ENCODE results near the gene CELF5.
"Not testable (repeated sequence)": the region's sequence is repeated elsewhere in the genome, so short reads cannot be mapped to it uniquely, and the experiment has no call there.

CELF5 gene

DNA sequence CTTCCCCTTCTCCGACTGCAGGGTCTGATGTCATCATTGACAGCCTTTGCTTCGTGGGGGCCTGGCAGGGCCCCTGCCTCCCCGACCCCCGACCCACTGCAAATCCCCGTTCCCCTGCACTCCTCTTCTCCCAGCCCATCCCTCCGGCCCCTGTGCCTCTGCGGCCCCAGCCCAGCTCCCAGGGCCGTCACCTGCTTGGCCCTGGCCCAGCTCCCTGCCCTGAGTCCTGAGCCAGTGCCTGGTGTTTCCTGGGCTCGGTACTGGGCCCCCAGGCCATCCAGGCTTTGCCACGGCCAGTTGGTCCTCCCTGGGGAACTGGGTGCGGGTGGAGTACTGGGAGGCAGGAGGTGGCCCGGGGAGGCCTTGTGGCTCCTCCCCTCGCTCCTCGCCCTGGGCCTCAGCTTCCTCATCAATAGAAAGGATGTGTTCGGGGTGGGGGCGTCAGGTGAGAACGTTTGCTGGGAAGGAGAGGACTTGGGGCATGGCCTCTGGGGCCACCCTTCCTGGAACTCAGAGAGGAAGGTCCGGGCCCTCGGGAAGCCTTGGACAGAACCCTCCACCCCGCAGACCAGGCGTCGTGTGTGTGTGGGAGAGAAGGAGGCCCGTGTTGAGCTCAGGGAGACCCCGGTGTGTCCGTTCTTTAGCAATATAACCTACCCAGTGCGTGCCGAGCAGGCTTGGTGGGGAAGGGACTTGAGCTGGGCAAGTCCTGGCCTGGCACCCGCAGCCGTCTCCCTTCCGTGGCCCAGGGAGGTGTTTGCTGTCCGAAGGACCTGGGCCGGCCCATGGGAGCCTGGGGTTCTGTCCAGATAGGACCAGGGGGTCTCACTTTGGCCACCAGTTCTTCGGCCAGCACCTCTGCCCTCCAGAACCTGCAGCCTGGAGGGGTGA is 15.9 kb upstream of the CELF5 start:
- no peak for DNase-seq

DNA sequence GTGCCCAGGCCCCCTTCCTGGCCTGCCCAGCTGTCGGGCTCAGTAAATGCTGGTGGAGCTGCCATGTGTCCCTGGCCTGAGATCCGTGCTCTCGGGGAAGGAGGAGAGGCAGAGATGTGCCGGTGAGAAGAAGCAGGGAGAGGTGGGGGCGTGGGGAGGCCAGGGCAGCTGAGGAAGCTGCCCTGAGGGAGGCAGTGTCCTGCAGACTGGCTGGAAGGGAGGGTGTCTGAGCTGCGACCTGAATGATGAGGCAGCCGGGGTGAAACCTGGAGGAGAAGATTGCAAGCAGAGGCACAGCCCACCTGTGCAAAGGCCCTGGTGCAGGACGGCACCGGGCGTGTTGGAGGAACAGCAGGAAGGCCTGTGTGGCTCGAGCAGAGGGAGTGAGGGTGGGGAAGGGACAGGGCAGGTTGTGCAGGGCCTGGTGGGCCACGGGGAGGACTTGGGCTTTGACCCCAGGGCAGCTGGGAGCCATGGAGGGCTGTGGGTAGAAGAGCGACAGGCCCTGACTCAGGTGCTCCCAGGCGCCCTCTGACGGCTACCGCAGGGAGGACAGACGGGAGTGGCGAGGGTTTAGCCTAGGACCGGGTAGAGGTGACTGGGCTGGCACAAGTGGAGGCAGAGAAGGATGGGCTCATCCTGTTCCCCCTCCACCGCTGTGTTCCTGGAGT is 14.0 kb upstream of the CELF5 start:
- DNase-seq = peak; percentile 85 to 86

DNA sequence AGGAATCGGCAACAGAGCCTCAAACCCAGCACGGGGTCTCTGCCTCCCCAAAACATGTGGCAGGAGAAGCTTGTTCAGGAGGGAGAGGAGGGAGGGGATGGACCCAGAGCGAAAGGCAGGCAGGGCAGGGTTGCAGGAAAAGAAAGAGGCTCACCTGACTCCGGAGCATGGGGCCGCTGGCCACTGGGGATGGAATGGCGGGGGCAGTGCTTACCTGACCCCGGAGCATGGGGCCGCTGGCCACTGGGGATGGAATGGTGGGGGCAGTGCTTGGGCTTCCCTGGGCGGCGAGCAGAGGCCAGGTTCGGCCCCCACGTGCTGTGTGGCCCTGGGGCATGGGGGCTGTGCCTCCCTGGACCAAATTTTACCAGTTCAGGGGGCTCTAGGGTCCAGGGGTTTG is 13.3 kb upstream of the CELF5 start:
- DNase-seq = no peak

DNA sequence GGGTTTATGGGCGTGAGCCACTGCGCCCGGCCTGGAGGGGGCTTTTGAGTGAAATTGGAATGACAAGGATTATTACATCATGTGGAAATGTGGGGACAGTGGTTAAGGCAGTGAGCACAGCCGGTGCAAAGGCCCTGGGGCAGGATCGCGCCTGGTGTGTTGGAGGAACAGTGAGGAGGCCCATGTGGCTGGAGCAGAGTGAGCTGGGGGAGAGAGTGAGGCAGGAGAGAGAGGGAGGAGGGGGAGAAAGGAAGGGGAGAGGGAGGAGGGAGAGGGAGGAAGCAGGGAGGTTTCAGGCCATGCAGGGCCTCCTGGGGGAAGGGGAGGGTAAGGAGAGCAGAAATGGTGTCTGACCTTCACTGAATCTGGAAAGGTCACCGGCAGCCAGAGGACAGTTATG is 11.3 kb upstream of the CELF5 start:
- no peak for DNase-seq

DNA sequence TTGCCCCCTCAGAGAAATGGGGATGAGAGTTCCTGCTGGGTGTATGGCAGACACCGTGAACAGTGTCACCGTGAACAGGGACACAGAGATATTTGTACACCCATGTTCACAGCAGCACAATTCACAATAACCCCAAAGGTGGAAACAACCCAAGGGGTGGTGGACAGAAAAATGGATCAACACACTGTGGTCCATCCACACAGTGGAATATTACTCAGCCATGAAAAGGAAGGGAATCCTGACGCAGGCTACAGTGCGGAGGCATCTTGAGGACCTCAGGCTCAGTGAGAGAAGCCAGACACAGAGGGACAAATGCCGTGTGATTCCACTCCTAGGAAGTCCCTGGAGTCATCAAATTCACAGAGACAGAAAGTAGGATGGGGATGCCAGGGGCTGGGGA is 7.6 kb upstream of the CELF5 start:
- DNase-seq = no peak

DNA sequence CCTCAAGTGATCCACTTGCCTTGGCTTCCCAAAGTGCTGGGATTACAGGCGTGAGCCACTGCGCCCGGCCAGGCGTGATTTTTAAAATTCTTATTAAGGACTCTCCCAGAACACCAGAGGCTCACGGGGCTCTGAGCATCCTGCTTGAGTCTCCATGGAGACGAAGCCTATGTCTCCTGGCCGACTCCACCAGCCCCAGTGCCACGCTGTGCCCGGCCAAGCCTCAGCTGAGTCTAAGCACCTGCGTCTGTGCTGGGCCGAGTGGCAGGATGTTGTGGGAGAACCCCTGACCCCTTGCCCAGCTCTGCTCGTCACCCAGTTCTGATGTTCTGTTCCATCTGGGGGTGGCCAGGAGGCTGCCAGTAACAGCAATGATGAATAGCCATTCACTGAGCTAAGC is 3.9 kb upstream of the CELF5 start:
- DNase-seq = no peak

DNA sequence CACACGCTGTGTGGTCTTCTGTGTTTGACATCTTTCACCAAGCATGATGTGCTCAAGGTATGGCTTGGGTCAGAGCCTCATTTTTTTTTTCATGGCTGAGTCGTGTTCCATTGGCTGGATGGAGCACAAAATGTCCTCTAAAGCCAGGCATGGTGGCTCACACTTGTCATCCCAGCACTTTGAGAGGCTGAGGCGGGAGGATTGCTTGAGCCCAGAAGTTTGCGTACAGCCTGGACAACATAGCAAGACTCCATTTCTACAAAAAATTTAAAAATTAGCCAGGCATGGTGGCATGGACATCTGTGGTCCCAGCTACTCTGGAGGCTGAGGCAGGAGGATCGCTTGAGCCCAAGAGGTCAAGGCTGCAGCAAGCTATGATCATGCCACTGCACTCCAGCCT is 2.9 kb upstream of the CELF5 start:
- not testable (repeated sequence) for DNase-seq

DNA sequence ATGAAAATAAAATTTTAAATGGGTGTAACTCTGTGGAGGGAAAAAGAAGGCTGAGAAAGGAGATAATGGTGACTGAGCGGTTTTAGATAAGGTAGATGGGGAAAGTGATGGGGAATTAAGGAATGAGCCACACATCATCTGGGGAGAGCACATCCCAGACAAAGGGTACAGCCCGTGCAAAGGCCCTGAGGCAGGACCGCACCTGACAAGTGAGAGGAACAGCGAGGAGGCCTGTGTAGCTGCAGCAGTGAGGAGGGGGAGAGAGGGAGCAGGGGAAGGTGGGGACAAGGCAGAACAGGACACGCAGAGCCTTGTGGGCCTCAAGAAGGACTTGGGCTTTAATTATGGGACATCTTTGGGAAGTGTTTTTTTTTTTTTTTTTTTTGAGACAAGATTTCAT is 1.8 kb upstream of the CELF5 start:
- DNase-seq = no peak

DNA sequence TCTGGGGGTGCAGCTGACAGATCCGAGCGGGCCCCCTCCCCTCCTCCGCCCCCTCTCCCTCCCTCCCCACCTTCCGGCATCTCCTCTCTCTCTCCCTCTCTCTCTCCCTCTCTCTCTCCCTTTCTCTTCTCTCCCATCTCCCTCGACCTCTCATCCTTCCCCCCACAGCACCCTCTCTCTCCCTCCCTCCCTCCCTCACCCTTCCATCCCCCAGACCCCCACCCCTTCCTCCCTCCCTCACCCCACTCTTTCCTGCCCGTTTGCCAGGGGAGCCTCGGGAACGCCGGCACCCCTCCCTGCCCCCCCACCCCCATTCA is 666 bp downstream of the CELF5 start:
- no peak for DNase-seq

DNA sequence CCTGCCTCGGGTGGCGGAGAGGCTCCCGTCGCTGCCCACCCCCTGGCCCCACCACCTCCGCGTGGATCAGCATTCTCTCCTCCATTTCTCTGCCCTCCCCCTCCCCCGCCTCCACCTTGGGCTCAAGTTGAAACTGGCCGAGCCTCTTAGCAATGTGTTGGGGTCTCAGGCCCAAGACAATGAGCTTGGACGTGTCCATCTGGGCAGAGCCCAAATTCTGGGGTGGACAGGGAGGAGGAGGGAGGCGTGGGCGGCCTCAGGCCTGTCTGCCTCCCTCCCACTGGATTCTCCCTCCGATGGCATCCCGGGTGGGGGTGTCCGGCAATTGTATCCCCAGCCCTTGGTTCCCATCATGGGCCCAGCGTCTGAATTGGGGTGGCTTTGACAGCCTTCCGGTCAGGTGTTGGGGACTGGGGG is 1.2 kb downstream of the CELF5 start:
- DNase-seq = no peak

DNA sequence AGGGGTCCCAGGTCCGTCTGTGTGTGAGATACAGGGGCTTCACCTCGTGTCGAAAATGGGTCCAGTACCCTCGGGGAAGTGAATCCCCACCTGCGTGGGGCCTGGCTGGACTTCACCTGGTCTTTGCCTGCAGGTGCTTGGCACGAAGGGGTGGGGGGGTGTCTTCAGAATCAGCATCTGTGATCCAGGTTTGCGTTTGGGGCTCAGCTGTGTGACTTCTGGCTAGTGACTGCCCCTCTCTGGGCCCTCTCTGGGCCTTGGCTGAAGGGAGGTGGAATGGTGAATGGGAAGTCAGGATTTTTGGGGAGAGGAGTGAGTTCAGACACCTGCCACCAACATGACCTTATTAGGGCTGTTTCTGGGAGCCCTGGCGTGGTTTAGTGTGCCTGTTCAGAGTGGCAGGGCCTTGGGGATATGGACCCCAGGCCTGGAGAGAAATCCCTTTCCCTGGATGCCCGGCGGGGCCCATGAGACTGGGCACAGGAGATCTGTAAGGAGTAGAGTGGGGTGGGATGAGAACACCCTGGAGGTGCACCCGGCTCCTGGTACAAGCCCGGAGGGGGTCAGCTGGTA is 2.7 kb downstream of the CELF5 start:
- DNase-seq = no peak

DNA sequence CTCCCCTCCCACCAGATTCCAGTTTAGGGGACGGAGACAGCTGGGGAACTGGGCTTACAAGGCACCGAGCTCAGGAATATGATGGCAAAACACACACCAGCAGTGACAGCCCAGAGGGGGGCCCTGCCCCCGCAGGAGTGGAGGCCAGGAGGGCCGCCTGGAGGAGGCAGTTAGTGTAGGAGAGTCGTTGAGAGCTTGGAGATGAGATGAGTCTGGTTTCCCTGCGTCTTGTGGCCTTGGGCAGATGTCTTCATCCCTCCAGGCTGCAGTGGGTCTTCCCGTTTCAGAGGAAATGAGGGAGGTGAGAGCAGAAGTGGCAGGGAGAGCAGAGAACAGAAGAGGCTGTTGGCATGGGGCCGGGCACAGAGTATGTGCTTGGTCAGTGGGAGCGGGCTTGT is 4.9 kb downstream of the CELF5 start:
- no peak for DNase-seq

DNA sequence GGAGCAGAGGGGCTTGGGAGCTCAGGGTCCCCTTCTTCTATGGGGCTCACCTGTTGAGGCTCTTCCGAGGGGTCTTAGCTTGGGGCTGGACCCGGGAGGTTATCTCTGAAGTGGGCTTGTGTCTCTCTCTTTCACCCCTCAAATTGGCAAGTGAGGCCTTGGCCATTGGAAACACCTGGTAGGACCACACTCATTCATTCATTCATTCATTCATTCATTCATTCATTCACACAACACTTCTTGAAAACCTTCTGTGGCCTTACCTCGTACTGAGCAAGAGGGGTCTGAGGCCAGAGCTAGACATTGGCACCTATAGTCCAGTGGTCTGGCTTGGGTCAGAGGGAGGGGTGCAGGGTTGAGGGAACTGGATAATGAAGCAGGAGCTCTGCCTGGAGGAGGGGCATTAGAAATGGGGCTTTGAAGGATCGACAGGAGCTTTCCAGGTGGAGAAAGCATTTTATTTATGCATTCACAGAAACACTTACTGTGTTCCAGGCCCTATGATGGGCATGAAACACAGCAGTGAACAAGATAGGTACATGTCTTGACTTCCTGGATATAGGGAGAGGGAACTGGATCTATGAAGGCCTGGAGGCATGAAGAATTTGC is 5.5 kb downstream of the CELF5 start:
- no peak for DNase-seq

DNA sequence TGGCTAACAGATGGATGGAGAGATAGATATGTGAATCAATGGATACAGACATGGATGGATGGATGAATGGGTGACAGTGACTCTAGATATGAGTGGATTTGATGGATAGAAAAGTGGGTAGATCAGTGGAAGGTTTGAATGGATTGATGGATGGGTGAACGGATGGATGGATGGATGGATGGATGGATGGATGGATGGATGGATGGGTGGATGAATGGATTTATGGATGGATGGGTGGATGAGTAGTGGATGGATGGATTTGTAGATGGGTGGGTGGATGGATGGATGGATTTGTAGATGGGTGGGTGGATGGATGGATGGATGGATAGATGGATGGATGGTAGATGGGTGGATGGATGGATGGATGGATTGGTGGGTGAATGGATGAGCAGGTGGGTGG is 6.8 kb downstream of the CELF5 start:
- DNase-seq = no peak

DNA sequence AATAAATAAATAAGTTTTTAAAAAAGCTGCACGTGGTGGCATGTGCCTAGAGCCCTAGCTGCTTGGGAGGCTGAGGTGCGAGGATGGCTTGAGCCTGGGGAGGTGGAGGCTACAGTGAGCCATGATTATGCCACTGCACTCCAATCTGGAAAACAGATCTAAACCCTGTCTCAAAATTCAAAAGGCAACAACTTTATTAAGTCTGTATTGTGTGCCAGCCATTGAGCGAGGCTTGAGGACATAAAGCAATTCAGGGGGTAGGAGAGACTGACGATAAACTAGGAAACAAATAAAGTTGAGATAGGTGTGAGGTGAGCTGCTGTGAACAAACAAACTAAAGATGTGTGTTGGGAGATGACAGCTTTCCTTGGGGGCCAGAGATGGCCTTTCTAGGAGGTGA is 8.7 kb downstream of the CELF5 start:
- no peak for DNase-seq

DNA sequence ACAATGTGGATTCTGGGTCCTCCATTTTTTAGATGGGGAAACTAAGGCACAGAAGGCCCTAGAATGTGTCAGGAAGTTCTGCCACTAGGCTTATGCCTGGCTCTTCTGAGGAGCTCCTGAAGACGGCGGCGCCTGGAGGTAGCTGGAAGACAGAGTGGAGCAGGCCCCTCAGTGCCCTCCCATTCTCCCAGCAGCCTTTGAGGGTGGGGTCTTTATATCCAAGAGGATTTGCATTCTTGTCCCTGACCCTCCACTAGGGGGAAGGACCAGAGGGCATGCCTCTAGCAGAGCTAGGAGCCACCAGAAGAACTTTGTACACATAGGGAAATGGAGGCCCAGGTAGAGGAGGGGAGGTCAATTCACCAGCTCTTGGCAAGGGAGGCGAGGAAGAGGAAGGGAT is 9.4 kb downstream of the CELF5 start:
- DNase-seq = no peak

DNA sequence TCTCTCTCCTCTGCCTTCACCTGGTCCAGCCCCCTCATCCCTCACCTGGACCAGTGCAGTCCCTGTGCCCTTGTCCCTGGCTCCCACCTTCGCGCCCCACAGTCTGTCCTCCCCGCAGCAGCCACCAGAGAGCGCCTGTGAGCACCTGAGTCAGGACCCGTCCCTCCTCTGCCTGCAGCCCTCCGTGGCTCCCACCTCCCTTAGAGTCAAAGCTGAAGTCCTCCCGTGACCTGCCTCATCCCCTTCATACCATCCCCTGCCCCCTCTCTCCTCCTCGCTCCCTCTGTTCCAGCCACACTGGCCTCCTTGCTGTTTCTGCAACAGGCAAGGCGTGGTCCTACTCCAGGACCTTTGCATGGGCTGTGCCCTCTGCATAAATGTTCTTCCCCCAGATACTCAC is 10.3 kb downstream of the CELF5 start:
- DNase-seq = peak; percentile 45 to 61

DNA sequence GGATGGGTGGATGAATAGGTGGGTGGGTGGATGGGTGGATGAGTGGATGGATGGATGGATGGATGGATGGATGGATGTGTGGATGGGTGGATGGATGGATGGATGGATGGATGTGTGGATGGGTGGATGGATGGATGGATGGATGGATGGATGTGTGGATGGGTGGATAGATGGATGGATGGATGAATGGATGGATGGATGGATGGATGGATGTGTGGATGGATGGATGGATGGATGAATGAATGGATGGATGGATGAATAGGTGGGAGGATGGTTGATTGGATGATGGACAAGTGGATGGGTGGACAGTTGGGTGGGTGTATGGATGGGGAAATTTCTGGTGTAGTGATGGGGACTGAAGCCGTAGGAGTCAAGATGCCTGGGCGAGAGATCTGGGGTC is 11.1 kb downstream of the CELF5 start:
- not testable (repeated sequence) for DNase-seq

DNA sequence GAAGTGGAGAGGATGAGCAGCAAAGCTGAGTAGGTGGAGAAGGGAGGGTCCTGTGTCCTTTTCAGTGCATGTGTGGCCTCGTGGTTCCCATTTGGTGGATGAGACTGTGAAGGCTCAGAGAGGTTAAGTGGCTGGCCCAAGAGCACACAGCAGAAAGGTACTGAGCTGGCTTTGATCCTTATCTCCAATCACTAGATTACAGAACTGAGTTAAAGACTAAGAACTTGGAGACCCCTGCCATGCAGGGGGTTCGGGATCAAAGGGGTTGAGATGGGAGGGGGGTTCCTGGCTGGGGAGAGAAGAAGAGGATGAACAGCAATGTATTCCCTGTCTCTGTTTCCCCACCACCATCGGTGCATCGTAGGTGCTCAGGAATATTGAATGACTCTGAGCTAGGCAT is 11.8 kb downstream of the CELF5 start:
- DNase-seq = no peak

DNA sequence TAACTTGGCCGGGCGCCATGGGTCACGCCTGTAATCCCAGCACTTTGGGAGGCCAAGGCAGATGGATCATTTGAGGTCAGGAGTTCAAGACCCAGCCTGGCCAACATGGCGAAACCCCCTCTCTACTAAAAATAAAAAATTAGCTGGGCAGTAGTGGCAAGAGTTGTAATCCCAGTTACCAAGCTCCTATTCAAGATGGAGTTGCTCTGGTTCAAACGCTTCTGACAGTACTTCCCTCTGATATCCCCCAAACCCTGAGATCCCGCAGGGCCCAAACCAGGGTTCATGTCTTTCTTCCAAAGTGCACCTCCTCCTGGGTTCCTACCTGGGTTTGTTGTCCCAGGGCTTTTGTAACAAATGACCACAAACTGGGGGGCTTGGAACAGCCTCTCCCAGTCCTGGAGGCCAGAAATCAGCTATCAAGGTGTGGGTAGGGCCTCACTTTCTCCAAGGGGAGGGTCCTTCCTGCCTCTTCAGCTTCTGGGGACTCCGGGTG is 13.7 kb downstream of the CELF5 start:
- no peak for DNase-seq

DNA sequence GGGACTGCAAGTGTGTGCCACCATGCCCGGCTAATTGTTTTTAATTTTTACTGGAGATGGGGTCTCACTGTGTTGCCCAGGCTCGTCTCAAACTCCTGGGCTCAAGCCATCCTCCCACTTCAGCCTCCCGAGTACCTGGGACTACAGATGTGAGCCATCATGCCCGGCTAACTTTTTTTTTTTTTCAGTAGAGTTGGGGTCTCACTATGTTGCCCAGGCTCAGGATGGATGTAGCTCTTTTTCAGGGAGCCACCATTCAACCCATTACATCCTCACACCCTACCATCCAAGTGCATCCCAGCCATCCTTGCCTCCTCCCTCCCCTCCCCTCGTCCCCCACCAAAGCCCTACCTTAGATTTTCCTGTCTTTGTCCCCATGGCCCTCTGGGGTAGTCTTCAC is 14.9 kb downstream of the CELF5 start:
- no peak for DNase-seq

DNA sequence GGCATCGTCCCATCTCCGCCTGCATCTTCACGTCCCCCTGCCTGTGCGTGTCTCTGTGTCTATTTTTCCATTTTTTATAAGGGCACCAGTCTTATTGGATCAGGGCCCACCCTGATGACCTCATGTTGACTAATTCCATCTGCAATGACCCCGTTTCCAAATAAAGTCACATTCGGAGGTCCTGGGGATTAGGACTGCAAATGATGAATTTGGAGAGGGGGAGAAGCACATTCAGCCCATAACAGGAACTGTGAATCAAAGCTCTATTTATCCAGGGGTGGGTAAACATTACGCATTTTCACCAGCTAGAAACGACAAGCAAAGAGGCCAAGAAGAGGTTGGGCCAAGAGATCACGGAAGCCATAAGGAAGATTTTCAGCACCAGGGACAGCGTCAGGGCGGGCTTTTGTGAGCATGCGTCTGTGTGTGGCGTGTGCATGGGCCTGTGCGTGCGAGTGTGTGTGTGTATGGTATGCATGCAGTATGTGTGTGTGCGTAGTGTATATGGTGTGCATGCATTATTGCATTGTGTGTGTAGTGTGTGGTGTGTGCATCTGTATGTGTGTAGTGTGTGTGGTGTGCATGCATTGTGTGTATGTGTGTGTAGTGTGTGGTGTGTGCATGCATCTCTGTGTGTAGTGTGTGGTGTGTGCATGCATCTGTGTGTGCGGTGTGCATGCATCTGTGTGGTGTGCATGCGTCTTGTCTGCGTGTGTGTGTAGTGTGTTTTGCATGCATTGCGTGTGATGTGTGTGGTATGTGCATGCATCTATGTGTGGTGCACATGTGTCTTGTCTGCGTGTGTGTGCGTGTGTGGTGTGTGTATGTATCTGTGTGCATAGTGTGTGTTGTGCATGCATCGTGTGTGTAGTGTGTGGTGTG is 19.6 kb downstream of the CELF5 start:
- peak; percentile 60 for DNase-seq

DNA sequence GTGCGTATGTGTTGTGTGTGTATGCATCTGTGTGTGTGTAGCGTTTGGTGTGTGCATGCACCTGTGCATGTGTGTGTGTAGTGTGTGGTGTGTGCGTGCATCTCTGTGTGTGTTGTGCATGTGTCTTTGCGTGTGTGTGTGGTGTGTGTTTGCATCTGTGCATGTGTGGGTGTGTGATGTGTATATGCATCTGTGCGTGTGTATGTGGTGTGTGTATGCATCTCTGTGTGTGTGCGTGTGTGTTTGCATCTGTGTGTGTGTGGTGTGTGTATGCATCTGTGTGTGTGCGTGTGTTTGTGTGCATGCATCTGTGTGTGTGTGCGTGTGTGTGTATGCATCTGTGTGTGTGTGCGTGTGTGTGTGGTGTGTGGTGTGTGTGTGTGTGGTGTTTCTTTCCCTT is 20.6 kb downstream of the CELF5 start:
- no peak for DNase-seq

Data from activated CD4-positive, alpha-beta T cell treated with anti-CD3 and anti-CD28 coated beads, Interleukin-2, amount 50 U/mL, for 48 hours (primary cell).